Fibroblast of lung (primary cell): ENCODE results near the gene DERL3. TPM values are rescaled to one million over a fixed set of nuclear protein-coding genes. Genes with fewer than 3 reads are reported as not detected.

Source experiments
- DNase-seq, 2 donors: peaks; one replicate each; pipeline versions ENCODE4 v3.0.0 to v3.0.0-alpha.2; 2010; ENCODE audit warnings: low read depth in 2 of 2
- H2AFZ ChIP-seq: 2 replicates; pipeline ENCODE4 v1.5.1; 2012; ENCODE audit warnings: low read length, control low read depth, inconsistent platforms
- H3K27ac ChIP-seq: 2 replicates; pipeline ENCODE4 v1.5.1; 2011; ENCODE audit warnings: low read length, control low read depth; ENCODE audit not compliant: insufficient read depth
- H3K27me3 ChIP-seq: 2 replicates; pipeline ENCODE4 v1.5.1; 2011; ENCODE audit warnings: mild to moderate bottlenecking, low read length; ENCODE audit not compliant: control insufficient read depth, insufficient read depth
- H3K36me3 ChIP-seq: 2 replicates; pipeline ENCODE4 v1.5.1; 2011; ENCODE audit warnings: low read length; ENCODE audit not compliant: control insufficient read depth, insufficient read depth
- H3K4me1 ChIP-seq: 2 replicates; pipeline ENCODE4 v1.5.1; 2011; ENCODE audit warnings: low read length; ENCODE audit not compliant: control insufficient read depth, insufficient read depth; ENCODE audit errors: extremely low read depth
- H3K4me2 ChIP-seq: 2 replicates; pipeline ENCODE4 v1.5.1; 2011; ENCODE audit warnings: low read length, control low read depth; ENCODE audit not compliant: insufficient read depth; ENCODE audit errors: extremely low read depth
- H3K4me3 ChIP-seq, 4 experiments: fragments of 200-600 bp in 1 of 4; sonication (generic) in 1 of 4; replicated peaks in 1 of 4; 2 replicates each; pipeline ENCODE4 v1.5.1; 2011 to 2016; ENCODE audit warnings: low read length in 4 of 4, low read depth in 3 of 4, mild to moderate bottlenecking in 3 of 4, control low read depth in 2 of 4, inconsistent platforms in 1 of 4, mixed read lengths in 1 of 4; ENCODE audit not compliant: insufficient read depth in 1 of 4; ENCODE audit errors: control extremely low read depth in 1 of 4
- H3K79me2 ChIP-seq: 2 replicates; pipeline ENCODE4 v1.5.1; 2012; ENCODE audit warnings: mild to moderate bottlenecking, low read length, inconsistent platforms; ENCODE audit not compliant: control insufficient read depth, insufficient read depth
- H3K9ac ChIP-seq: 2 replicates; pipeline ENCODE4 v1.5.1; 2011; ENCODE audit warnings: mild to moderate bottlenecking, low read length, control low read depth; ENCODE audit not compliant: insufficient read depth
- H3K9me3 ChIP-seq: 2 replicates; pipeline ENCODE4 v1.5.1; 2012; ENCODE audit warnings: low read depth, low read length; ENCODE audit not compliant: control insufficient read depth, insufficient read depth
- H4K20me1 ChIP-seq: 2 replicates; pipeline ENCODE4 v1.5.1; 2011; ENCODE audit warnings: low read length; ENCODE audit not compliant: control insufficient read depth, insufficient read depth; ENCODE audit errors: extremely low read depth
- CTCF ChIP-seq, 2 donors: IDR thresholded peaks in 1 of 2; conservative IDR thresholded peaks in 1 of 2; 1 replicate in 1 of 2; 2 replicates in 1 of 2; pipeline ENCODE4 v1.5.1; 2011 to 2012; ENCODE audit warnings: low read length in 2 of 2, control low read depth in 1 of 2, inconsistent platforms in 1 of 2, low read depth in 1 of 2, mild to moderate bottlenecking in 1 of 2
- EZH2 ChIP-seq: IDR thresholded peaks from 2 replicates; pipeline ENCODE4 v1.5.1; 2012; ENCODE audit warnings: low read length, control low read depth, mild to moderate bottlenecking; ENCODE audit errors: missing control alignments
- polyA plus RNA-seq, 2 donors: library from polyadenylated mRNA; depleted of rRNA in 1 of 2; stranded (reverse) in 1 of 2; unstranded in 1 of 2; fragments of >200 nt; gene quantifications; 2 replicates each; pipeline ENCODE4 v1.2.1, GENCODE V29; 2011 to 2012; ENCODE audit warnings: missing spikeins in 1 of 2
- total RNA-seq: library from RNA; depleted of rRNA; stranded (reverse); fragments of >200 nt; gene quantifications from 2 replicates; pipeline ENCODE4 v1.2.1, GENCODE V29; 2014

The DERL3 gene
- total and polyA plus RNA-seq, 2 donors (not counting 1 experiment from before 2014, with no cell fraction given), result 0.42 to 0.50 TPM

- Histone ChIP-seq H3K27me3 (no peaks in the 10 kb centered on the region), H4K20me1 (no peaks in the 10 kb centered on the region), H3K79me2 (no peaks in the 10 kb centered on the region), H2AFZ (no peak overlapping the region), H3K9ac (no peak overlapping the region), H3K4me3 (no peak overlapping the region), H3K4me2 (no peak overlapping the region), H3K27ac (no peak overlapping the region), H3K9me3 (no peaks in the 10 kb centered on the region), H3K4me1 (peaks cover 12% of the 10 kb centered on the region), H3K36me3 (no peaks in the 10 kb centered on the region)
- DNase-seq, result no peak
- TF ChIP-seq EZH2 (no peak), CTCF (conservative IDR thresholded peaks at IDR 0.05 in 1 of 2, IDR thresholded peaks at IDR 0.05 in 1 of 2; ENCODE audit: low read depth in 1 of 2, low read length in 2 of 2) (no peak)
These were observed 8.6 kb upstream of the DERL3 start for GRCh38 chr22:23847310-23847920.

GRCh38 chr22:23846081-23846469 is 7.3 kb upstream of the DERL3 start:
- Histone ChIP-seq H3K4me1 (peaks cover 12% of the 10 kb centered on the region), H3K4me2 (no peak overlapping the region), H3K9ac (no peak overlapping the region), H2AFZ (no peak overlapping the region), H3K27me3 (no peaks in the 10 kb centered on the region), H3K4me3 (no peak overlapping the region), H3K36me3 (no peaks in the 10 kb centered on the region), H3K27ac (no peak overlapping the region), H3K9me3 (no peaks in the 10 kb centered on the region), H3K79me2 (no peaks in the 10 kb centered on the region), H4K20me1 (no peaks in the 10 kb centered on the region)
- TF ChIP-seq CTCF (conservative IDR thresholded peaks at IDR 0.05 in 1 of 2, IDR thresholded peaks at IDR 0.05 in 1 of 2; ENCODE audit: low read depth in 1 of 2, low read length in 2 of 2) (no peak), EZH2 (no peak)
- no peak for DNase-seq

- Histone ChIP-seq H4K20me1 (no peaks in the 10 kb centered on the region), H3K4me2 (no peak overlapping the region), H3K4me3 (no peak overlapping the region), H3K9ac (no peak overlapping the region), H3K79me2 (no peaks in the 10 kb centered on the region), H3K27ac (no peak overlapping the region), H3K27me3 (no peaks in the 10 kb centered on the region), H3K4me1 (peaks cover 12% of the 10 kb centered on the region), H3K9me3 (no peaks in the 10 kb centered on the region), H2AFZ (no peak overlapping the region), H3K36me3 (no peaks in the 10 kb centered on the region)
- TF ChIP-seq EZH2 (no peak), CTCF (conservative IDR thresholded peaks at IDR 0.05 in 1 of 2, IDR thresholded peaks at IDR 0.05 in 1 of 2; ENCODE audit: low read depth in 1 of 2, low read length in 2 of 2) (no peak)
- DNase-seq, result no peak
These were observed 6.7 kb upstream of the DERL3 start for GRCh38 chr22:23845265-23846080.
